Endothelial cell of umbilical vein (primary cell): ENCODE measurements around the gene ADCY3. TPM values are rescaled to one million over a fixed set of nuclear protein-coding genes. Genes with fewer than 3 reads are reported as not detected.

ENCODE experiments used
- BruUV-seq: library from RNA; stranded (reverse); fragments of 400-500 nt; replicated peaks from 2 replicates; lab custom pipeline; 2021; lab: Mats Ljungman, UMichigan
- CTCF ChIA-PET: fragments of 300-600, 350-600 bp; sonication (Branson Sonifier 250); formaldehyde crosslinking; loops from one replicate; lab custom pipeline; 2021; ENCODE audit warnings: antibody characterized with exemption, inconsistent platforms; lab: Charles Lee
- POLR2A ChIA-PET: fragments of 300-600, 350-600 bp; sonication (Branson Sonifier 250); formaldehyde crosslinking; loops from one replicate; lab custom pipeline; 2021; ENCODE audit warnings: antibody characterized with exemption, inconsistent platforms; lab: Charles Lee
- DNase-seq: peaks from one replicate; pipeline ENCODE4 v3.0.0-alpha.2; 2011; ENCODE audit warnings: low read depth, low spot score
- FAIRE-seq: peaks from 2 replicates; lab custom pipeline; 2011; peaks lifted over from hg19 to GRCh38; lab: Jason Lieb, UNC
- H2AFZ ChIP-seq: 2 replicates; pipeline ENCODE4 v1.6.0; 2012; ENCODE audit warnings: low read depth, low read length, control low read depth, inconsistent platforms
- H3K27ac ChIP-seq: 2 replicates; pipeline ENCODE4 v1.5.1; 2011; ENCODE audit warnings: low read depth, mild to moderate bottlenecking, control low read depth, low read length, moderate library complexity; ENCODE audit not compliant: insufficient read depth
- H3K27me3 ChIP-seq, 2 experiments: 2 replicates each; pipeline versions ENCODE4 v1.6.0 to v1.6.1; 2011; ENCODE audit warnings: low read length in 2 of 2, mixed read lengths in 1 of 2; ENCODE audit not compliant: control insufficient read depth in 2 of 2, insufficient read depth in 2 of 2
- H3K36me3 ChIP-seq, 2 experiments: 2 replicates in 1 of 2; 3 replicates in 1 of 2; pipeline ENCODE4 v1.5.1; 2011; ENCODE audit warnings: low read length in 2 of 2, mild to moderate bottlenecking in 1 of 2, moderate library complexity in 1 of 2; ENCODE audit not compliant: control insufficient read depth in 2 of 2, insufficient read depth in 2 of 2; ENCODE audit errors: extremely low read depth in 1 of 2
- H3K4me1 ChIP-seq: 3 replicates; pipeline ENCODE4 v1.5.1; 2011; ENCODE audit warnings: mild to moderate bottlenecking, low read length; ENCODE audit not compliant: control insufficient read depth, insufficient read depth; ENCODE audit errors: extremely low read depth
- H3K4me2 ChIP-seq: 2 replicates; pipeline ENCODE4 v1.6.1; 2011; ENCODE audit warnings: low read length, control low read depth, mixed read lengths; ENCODE audit not compliant: insufficient read depth
- H3K4me3 ChIP-seq, 3 experiments: fragments of 200-600 bp in 1 of 3; sonication (generic), shearing (Covaris generic) in 1 of 3; replicated peaks in 1 of 3; 2 replicates each; pipeline ENCODE4 v1.5.1; 2011 to 2016; ENCODE audit warnings: control low read depth in 3 of 3, low read length in 3 of 3, mild to moderate bottlenecking in 2 of 3, inconsistent platforms in 1 of 3, low read depth in 1 of 3, moderate library complexity in 1 of 3; ENCODE audit not compliant: insufficient read depth in 1 of 3
- H3K79me2 ChIP-seq: 2 replicates; pipeline ENCODE4 v1.6.0; 2012; ENCODE audit warnings: low read length, inconsistent platforms; ENCODE audit not compliant: control insufficient read depth, insufficient read depth
- H3K9ac ChIP-seq: replicated peaks from 2 replicates; pipeline ENCODE3; 2011; ENCODE audit warnings: low read length, control low read depth; ENCODE audit not compliant: insufficient read depth; ENCODE audit errors: extremely low read depth
- H3K9me1 ChIP-seq: replicated peaks from 3 replicates; pipeline ENCODE4 v1.6.0; 2011; ENCODE audit warnings: mild to moderate bottlenecking, low read length; ENCODE audit not compliant: control insufficient read depth, insufficient read depth; ENCODE audit errors: extremely low read depth
- H3K9me3 ChIP-seq: replicated peaks from 2 replicates; pipeline ENCODE4 v1.5.1; 2012; ENCODE audit warnings: low read length, inconsistent platforms; ENCODE audit not compliant: control insufficient read depth, insufficient read depth
- H4K20me1 ChIP-seq: replicated peaks from 2 replicates; pipeline ENCODE3; 2011; ENCODE audit warnings: mild to moderate bottlenecking, low read length; ENCODE audit not compliant: control insufficient read depth, insufficient read depth; ENCODE audit errors: extremely low read depth
- CTCF ChIP-seq, 2 donors: IDR thresholded peaks; 1 replicate in 1 of 2; 2 replicates in 1 of 2; pipeline ENCODE4 v1.5.1; 2011; ENCODE audit warnings: low read length in 2 of 2, mild to moderate bottlenecking in 2 of 2, moderate library complexity in 2 of 2, control low read depth in 1 of 2, inconsistent platforms in 1 of 2, low read depth in 1 of 2; ENCODE audit not compliant: insufficient read depth in 1 of 2; ENCODE audit errors: extremely low read depth in 1 of 2
- EZH2 ChIP-seq: IDR thresholded peaks from 2 replicates; pipeline ENCODE4 v1.6.1; 2012; ENCODE audit warnings: borderline replicate concordance, low read depth, mild to moderate bottlenecking, moderate library complexity, low read length, inconsistent platforms; ENCODE audit not compliant: severe bottlenecking
- FOS ChIP-seq: IDR thresholded peaks from 2 replicates; pipeline ENCODE4 v1.6.1; 2011; ENCODE audit warnings: mild to moderate bottlenecking, low read length, moderate library complexity, borderline replicate concordance; ENCODE audit not compliant: insufficient read depth
- GATA2 ChIP-seq: IDR thresholded peaks from 2 replicates; pipeline ENCODE4 v1.7.0; 2011; ENCODE audit warnings: low read depth, mild to moderate bottlenecking, moderate library complexity, mixed read lengths, low read length; ENCODE audit not compliant: insufficient read length, insufficient read depth
- JUN ChIP-seq: IDR thresholded peaks from 2 replicates; pipeline ENCODE4 v1.6.1; 2011; ENCODE audit warnings: borderline replicate concordance, low read depth; ENCODE audit not compliant: insufficient read length, insufficient read depth
- MAX ChIP-seq: IDR thresholded peaks from 2 replicates; pipeline ENCODE4 v1.6.1; 2011; ENCODE audit not compliant: insufficient read depth, insufficient read length
- MYC ChIP-seq: IDR thresholded peaks from one replicate; pipeline ENCODE4 v1.6.1; 2011; ENCODE audit warnings: mild to moderate bottlenecking, low read depth, low read length
- POLR2A ChIP-seq: IDR thresholded peaks from 2 replicates; pipeline ENCODE4 v1.6.1; 2012; ENCODE audit warnings: low read depth, mild to moderate bottlenecking, control low read depth, low read length
- POLR2AphosphoS5 ChIP-seq: IDR thresholded peaks from 2 replicates; pipeline ENCODE4 v1.6.1; 2012; ENCODE audit warnings: low read depth, mild to moderate bottlenecking, control low read depth, low read length, moderate library complexity; ENCODE audit not compliant: insufficient read depth
- dilution Hi-C: fragments of 300-500 bp; cut with MboI; formaldehyde crosslinking; loops from one replicate; pipeline ENCODE4 v1.15.0; 2019; ENCODE audit warnings: low sequenced_read_pairs; ENCODE audit not compliant: extremely low pct_ligation_motif_present
- intact Hi-C: fragments of 100-400 bp; cut with micrococcal nuclease; formaldehyde crosslinking; loops from one replicate; pipeline ENCODE4 v1.10.0; 2022
- polyA plus RNA-seq, 4 experiments: library from polyadenylated mRNA; depleted of rRNA in 3 of 4; stranded (reverse) in 3 of 4; unstranded in 1 of 4; fragments of >200 nt; gene quantifications; 2 replicates each; pipeline versions ENCODE4 v1.2.1 to v1.2.3, GENCODE V29; 2011 to 2012; ENCODE audit warnings: missing spikeins in 1 of 4
- total RNA-seq: library from RNA; stranded (reverse); gene quantifications from 2 replicates; pipeline ENCODE4 v1.2.3, GENCODE V29; 2021

Gene ADCY3
- total and polyA plus RNA-seq, 2 donors (not counting 3 experiments of a cell fraction or from before 2014, with no cell fraction given), result 54.0 to 61.3 TPM

- DNase-seq, result no peak
- POLR2A ChIA-PET, result no interaction called here
Measured at GRCh38 chr2:24885221-24886125, 34.6 kb downstream of the ADCY3 start.

More at GRCh38 chr2:24885221-24886125, 34.6 kb downstream of the ADCY3 start:
- Histone ChIP-seq H4K20me1 (no peaks in the 10 kb centered on the region), H3K4me3 (no peak overlapping the region), H3K4me1 (peaks cover 15% of the 10 kb centered on the region), H3K27ac (no peak overlapping the region), H2AFZ (no peak overlapping the region), H3K27me3 (no peaks in the 10 kb centered on the region), H3K4me2 (no peak overlapping the region), H3K9me1 (no peaks in the 10 kb centered on the region), H3K36me3 (no peaks in the 10 kb centered on the region), H3K79me2 (peaks cover 2% of the 10 kb centered on the region), H3K9me3 (no peaks in the 10 kb centered on the region), H3K9ac (no peak overlapping the region)
- no TSS peak for BruUV-seq
- CTCF ChIA-PET, result interaction anchor here (0.6 to 1.4 kb wide), 2 partner anchors 9 to 34 kb away, joined by 3 read pairs; partner anchors contain the start of gene ADCY3
- TF ChIP-seq EZH2, result no peak
- no peak for TF ChIP-seq JUN
- TF ChIP-seq MAX, result no peak
- TF ChIP-seq FOS, result no peak
- TF ChIP-seq POLR2AphosphoS5, result no peak
- TF ChIP-seq CTCF (IDR thresholded peaks at IDR 0.05; ENCODE audit: extremely low read depth in 1 of 2, insufficient read depth in 1 of 2, low read depth in 1 of 2, low read length in 2 of 2), result no peak
- TF ChIP-seq POLR2A, result no peak
- no peak for TF ChIP-seq MYC
- TF ChIP-seq GATA2, result no peak
- dilution Hi-C loops, result no loop called here
- intact Hi-C loops, result no loop called here
- FAIRE-seq, result peak; percentile 48
